LNCaP clone FGC (cell line): ENCODE data around the gene ARFGAP3.

Source experiments
- DNase-seq: peaks from one replicate; pipeline ENCODE4 v3.0.0-alpha.2; 2011; ENCODE audit warnings: low read depth
- H3K4me3 ChIP-seq: 2 replicates; pipeline ENCODE4 v1.5.1; 2011; ENCODE audit warnings: mild to moderate bottlenecking, low read depth, low read length, control low read depth
- TF ChIP-seq, protein P1 (sequence below): IDR thresholded peaks from 2 replicates; pipeline ENCODE4 v1.5.1; 2012; ENCODE audit warnings: mild to moderate bottlenecking; ENCODE audit not compliant: control insufficient read depth, insufficient read depth; ENCODE audit errors: extremely low read depth

Gene ARFGAP3

DNA sequence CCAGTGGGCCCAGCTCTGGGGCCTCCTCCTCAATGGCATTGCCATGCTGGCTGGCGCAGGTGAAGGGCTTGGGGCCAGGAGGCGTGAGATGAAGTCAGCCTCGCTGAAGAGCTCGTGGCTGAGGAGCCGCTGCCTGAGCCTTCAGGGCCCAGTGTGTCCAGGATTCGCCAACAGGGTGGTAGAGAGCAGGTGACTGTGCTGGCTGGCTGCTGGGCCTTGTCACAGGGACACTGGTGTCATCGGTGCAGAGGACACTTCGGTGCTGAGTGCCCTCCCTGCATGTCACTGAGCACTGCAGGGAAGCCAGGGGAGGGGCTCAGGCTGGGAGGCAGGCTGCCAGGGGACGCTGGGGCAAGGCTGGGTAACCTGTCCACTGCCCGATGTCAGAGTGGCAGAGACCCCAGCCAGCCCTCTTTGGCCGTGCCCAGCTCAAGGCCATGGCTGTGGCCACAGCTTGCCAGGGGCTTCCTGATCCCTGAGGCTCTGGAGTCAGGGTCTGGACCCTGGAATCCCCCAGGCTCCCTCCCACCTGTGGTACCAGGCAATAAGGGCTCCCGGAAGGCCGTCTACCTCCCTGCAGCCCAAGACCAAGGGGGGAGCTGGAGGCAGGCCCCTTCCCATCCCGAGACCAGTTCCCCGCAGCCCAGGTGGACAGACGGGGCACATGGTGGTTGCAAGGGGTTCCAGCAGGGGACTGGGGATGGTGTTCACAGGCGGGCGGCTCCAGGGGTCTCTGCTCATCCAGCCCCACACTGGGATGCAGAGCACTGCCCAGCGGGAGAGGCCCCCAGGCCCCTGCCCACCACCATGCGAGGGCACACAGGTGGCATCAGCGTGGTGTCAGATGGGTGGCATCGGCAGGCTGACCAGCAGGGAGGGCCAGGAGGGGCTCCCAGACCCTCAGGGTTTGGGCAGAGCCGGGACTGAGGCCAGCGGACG lies 63.9 kb downstream of the ARFGAP3 start:
- H3K4me3 ChIP-seq, result no peak overlapping the region
- no peak for DNase-seq
- TF ChIP-seq, protein P1, sequence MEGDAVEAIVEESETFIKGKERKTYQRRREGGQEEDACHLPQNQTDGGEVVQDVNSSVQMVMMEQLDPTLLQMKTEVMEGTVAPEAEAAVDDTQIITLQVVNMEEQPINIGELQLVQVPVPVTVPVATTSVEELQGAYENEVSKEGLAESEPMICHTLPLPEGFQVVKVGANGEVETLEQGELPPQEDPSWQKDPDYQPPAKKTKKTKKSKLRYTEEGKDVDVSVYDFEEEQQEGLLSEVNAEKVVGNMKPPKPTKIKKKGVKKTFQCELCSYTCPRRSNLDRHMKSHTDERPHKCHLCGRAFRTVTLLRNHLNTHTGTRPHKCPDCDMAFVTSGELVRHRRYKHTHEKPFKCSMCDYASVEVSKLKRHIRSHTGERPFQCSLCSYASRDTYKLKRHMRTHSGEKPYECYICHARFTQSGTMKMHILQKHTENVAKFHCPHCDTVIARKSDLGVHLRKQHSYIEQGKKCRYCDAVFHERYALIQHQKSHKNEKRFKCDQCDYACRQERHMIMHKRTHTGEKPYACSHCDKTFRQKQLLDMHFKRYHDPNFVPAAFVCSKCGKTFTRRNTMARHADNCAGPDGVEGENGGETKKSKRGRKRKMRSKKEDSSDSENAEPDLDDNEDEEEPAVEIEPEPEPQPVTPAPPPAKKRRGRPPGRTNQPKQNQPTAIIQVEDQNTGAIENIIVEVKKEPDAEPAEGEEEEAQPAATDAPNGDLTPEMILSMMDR, result no peak

DNA sequence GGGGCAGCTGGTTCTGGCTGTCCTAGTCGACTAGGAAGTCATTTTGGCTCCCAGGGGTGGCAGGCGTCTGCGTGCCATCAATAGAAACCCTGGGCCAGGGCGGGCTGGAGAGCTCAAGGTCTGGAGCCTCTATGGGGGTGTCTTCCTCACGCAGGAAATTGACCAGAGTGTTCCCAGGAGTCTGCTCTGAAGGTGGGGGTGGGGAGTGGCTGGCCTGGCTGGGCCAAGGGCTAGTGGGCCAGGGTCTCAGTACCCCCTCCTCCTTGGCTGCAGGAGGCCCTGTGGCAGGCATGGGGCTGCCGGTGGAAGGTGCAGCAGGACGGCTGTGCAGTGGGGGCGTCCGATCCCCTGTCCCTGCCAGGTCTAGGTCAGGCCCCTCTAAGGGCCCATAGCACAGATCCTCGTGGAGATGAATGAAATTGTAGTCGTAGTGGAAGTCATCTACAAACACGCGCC lies 64.6 kb downstream of the ARFGAP3 start:
- TF ChIP-seq, protein P1, result no peak
- no peak overlapping the region for H3K4me3 ChIP-seq
- DNase-seq, result no peak

DNA sequence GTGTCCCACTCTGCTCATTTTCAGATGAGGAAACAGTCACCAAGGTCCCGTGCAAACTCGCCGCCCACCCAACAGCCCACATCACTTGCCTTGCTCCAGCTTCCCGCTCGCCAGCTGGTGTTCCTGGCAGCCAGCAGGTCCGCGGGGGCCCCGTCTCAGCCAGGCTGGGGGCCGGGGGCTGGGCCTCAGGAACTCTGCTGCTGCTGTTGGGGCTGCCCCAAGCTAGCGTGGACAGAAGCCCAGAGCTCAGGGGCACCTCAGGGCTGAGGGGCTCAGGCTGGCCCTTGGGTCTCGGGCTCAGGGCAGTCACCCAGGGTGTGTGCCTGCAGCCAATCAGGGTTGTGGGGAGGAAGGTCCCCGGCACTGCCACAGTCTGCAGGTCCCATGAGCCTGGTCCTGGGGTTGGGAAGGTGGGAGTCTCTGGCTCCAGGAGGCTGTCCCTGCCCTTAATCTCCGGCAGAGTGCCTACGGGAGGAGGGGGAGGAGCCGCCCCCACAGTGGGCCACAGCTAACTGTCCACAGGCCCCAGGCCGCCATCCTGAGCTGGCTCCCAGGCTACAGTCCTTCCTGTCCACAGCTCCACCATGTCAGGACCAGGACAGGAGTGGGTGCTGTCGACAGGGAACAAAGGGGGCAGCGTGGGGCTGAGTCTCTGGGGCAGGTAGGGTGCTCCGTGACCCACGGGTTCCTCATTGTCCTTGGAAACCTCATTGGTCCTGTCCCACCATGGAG lies 65.2 kb downstream of the ARFGAP3 start:
- no peak overlapping the region for H3K4me3 ChIP-seq
- TF ChIP-seq, protein P1, result no peak
- DNase-seq, result no peak

DNA sequence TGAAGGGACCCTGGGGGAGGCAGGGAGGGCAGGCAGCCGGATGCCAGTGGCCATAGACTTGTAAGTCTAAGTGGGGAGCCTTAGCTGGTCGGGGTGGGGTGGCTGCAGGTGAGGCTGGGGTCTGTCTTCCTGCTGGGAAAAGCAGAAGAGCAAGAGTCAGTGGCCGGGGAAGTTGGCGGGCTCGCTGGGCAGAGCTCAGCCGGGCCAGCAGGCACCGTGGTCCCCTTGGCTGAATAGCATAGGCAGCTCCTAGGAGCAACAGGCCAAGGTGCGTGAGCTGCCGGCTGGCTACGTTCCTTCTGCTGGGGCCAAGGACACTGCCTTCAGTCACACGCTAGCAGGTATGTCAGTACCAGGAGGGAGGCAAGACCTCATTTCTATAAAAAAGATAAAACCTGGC lies 68.6 kb downstream of the ARFGAP3 start:
- no peak for DNase-seq
- TF ChIP-seq, protein P1, result no peak
- no peak overlapping the region for H3K4me3 ChIP-seq

DNA sequence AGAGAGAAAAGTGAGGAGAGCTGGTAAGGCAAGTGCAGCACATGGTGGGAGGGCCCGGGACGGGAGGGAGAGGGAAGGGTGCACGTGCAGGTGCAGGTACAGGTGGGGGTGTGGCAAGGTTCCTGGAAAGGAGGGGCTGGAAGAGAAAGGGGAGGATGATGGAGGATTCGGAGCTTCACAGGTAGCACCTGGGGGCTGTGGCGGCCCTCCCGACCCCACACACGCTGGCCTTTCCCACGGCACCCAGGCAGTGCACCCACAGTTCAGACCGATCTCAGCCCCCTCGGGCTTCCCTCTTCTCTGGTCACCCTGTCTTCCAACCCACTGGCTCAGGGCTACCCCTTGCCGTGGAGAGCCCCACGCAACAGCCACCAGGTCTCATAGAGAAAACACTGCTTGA lies 69.1 kb downstream of the ARFGAP3 start:
- no peak for DNase-seq
- H3K4me3 ChIP-seq, result no peak overlapping the region
- TF ChIP-seq, protein P1, result no peak

DNA sequence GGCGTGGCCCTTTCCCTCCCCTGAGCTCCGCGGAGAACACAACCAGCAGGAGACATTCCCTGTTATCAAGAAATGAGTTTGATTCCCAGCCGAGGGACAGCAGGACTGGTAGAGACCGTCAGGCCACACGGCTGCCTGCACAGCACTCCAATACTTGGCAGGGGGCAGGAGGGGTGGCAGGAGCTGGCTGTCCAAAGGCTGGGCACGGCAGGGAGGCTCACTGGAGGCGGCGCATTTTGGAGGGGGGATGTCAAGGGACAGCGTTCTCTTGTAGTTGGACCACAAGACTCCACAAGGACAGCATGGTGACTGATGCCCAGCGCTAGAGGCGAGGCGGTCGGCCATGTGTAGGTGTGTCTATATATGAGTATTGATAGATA lies 69.7 kb downstream of the ARFGAP3 start:
- no peak overlapping the region for H3K4me3 ChIP-seq
- no peak for DNase-seq
- TF ChIP-seq, protein P1, result no peak
